ENCODE data around the gene AQP12B.

DNA sequence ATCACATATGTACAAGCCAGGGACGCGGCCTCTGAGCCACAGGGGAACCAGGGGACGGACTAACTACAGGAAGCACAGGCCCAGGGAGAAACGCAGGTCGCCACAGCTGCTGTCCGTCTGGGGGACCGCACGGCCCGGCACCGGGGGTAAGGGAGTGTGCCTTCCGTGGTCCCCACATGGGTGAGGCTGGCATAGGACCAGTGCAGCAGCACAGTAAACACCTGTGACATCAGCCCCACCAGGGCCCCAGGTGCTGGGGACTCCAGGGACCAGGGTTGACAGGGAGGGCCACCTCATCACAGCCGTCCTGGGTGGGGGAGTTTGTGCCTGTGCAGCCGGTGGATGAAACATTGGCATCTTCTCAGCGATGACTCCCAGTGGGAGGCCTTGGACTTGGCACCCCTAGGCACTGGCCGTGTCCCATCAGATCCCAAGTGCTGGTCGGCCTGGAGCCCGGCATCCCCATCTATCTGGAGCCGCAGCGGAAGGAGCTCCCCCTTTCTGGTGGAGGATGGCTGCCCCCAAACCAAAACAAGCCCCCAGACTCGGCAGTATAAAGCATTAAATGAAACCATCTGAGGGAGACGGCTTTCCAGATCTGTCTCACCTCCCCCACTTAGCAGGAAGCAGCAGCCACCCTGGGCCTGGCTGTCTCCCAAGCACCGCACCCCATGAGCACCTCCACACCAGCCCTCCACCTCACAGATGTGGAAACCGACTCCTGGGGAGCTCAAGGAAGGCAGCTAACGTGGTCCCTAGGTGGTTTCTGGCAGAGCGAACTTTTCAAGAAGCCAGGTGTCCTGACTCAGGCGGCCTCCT lies 31.5 kb upstream of the AQP12B start:
- TF ChIP-seq CTCF (conservative IDR thresholded peaks at IDR 0.05) (no peak), ZFX (IDR thresholded peaks at IDR 0.05) (no peak)
